DMS114 treated with DMSO at 0.1 percent for 48 hours (cell line): ENCODE data around the gene SPAG17.

Experiments used
- DNase-seq: peaks from one replicate; lab custom pipeline; 2025; ENCODE audit not compliant: unreplicated experiment; lab: John Stamatoyannopoulos, UW

The SPAG17 gene

GRCh38 chr1:118081387-118081786 lies 103.6 kb downstream of the SPAG17 start:
- no peak for DNase-seq

DNA sequence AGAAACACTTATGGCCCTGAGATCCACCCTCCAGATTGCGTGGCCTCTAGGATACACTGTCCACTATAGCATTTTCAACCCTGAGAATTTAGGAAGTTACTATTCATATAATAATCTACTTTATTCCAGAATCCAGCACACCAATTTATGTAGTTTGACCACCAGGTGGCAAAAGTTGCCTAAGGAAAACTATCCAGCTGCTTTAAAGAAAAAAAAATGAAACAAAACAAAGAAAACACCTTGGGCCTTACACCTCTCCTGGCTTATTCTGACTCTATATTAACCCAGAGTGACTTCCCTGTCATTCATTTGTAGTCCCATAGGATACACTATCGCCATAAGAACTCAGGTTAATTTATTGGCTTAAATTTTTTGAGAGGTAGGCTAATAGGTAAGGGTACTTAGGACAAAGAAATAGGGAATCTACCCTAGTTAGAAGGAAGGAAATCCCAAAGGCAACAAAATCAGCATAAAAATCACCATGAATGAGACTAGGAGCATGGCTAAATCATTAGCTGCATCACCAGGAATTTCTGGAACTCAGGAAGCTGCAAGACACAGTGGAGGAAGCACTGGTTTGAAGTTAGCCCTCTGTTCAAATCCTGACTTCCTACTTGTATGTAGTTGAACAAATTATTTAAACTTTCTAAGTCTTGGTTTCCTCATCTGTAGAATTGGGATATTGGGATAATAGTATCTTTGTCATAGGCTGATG lies 107.5 kb downstream of the SPAG17 start:
- peak; percentile 27 for DNase-seq

GRCh38 chr1:118075116-118075515 lies 109.9 kb downstream of the SPAG17 start:
- no peak for DNase-seq

GRCh38 chr1:118073648-118074435 lies 111.2 kb downstream of the SPAG17 start:
- no peak for DNase-seq

DNA sequence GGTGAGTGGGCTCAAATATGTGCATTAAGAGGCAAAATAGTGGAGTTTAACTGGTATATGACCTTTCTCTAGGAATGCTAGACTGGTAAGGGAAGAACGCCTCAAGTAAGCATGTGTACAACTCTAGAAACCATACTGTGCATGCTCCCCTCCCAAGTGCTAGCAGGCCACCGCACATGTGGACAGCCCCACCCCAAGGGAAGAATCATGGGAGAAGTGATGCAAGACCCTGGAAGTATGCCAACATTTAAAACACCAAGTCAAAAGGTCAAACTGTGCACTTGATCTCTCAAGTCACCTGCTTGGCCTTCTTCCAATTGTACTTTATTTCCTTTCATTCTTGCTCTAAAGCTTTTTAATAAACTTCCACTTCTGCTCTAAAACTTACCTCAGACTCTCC lies 135.0 kb downstream of the SPAG17 start:
- DNase-seq, result no peak

- DNase-seq, result no peak
These were observed 137.3 kb downstream of the SPAG17 start for GRCh38 chr1:118047650-118048224.

DNA sequence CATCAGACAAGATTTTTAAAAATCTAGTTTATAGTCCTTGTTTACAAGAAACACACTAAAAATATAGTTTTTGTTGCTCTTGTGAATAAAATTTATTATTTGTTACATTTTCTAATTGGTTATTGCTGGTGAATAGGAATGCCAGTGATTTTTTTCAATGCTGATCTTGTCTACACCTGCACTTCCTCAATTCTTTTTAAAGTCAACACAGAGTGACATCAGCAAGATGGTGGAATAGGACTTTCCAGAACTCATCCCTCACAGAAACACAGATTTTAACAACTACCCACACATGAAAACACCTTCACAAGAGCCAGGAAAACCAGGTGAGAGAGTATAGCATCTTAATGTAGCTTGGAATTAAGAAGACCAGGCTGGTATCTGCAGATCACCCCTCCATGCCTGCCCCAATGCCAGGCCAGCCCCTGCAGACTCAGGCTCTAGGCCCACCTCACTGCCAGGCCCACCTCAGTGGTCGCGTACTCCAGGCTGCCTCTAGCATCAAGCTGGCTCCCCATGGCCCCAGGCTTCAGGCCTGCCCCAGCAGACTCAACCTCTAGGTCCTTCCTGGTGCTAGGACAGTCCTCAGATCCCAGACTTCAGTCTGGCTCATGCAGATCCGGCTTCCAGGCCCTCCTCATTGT lies 137.9 kb downstream of the SPAG17 start:
- no peak for DNase-seq

DNA sequence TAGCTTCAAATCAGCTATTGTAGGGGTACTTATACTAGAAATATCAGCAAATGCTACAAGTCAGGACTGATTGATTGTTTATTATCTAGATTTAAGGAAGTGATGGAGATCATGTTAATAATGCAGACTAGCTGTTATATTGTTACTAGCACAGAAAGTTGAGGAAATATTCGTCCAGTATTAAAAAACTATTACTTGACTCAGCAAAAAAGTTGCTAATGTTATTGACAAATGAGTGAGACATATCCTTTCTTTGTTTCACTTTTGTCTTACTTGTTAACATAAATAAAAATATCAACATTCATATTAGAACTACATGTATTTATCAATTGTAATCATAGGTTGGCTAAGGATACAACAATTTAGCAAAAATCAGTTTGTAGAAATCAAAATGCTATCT lies 141.4 kb downstream of the SPAG17 start:
- DNase-seq, result no peak

DNA sequence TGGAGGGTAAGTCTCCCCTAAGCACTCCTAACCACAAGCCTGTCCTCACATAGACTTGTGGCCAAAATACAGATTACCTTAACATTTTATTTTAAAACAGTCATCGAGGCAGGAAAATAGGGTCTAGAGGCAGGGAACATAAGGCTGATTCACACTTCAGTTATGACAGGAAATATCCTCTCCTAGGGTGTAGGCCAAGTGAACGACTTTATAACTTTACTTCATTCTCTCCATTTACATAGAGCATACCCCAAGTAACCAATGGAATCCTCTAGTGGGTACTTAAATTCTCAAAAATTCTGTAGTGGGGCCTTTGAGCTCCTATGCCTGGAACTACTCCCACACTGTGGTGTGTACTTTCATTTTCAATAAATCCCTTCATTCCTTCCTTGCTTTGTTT lies 142.5 kb downstream of the SPAG17 start:
- no peak for DNase-seq

DNA sequence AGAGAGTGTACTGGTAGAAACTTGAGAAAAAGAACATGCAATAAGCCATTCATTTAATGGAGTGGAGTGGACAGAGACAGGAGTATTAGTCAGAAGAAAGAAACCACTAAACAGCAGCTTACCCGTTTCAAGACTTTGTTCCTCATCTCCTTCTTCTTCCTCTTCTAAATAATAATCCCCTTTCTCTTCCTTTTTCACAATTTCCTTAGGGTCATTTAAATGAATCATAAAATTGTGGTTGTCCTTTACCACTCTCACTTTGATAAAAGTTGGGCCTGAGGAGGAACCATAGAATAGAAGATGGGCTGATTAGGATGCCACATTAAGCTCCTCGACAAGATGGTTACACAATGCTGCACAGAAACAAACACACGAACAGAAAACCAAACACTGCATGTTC lies 145.9 kb downstream of the SPAG17 start:
- no peak for DNase-seq

- no peak for DNase-seq
These were observed 152.1 kb downstream of the SPAG17 start for GRCh38 chr1:118032883-118033282.

DNA sequence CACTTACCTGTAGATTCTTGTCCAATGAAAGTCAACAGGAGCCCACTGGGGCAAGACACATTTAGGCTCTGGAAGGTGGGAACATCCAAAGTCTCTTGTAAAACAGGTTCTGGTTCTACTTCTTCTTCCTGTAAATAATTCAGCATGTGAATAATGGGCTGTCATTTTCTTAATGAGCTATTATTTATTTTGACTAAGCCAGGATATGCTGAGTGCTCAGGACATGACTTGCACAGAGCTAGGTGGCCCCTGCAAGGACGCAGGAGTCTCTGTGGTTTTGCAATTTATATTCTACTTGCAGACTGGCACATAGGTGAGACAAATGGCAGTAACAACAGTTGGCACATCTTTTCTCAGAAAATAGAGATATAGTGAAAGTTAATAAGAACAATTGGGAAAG lies 156.8 kb downstream of the SPAG17 start:
- no peak for DNase-seq

DNA sequence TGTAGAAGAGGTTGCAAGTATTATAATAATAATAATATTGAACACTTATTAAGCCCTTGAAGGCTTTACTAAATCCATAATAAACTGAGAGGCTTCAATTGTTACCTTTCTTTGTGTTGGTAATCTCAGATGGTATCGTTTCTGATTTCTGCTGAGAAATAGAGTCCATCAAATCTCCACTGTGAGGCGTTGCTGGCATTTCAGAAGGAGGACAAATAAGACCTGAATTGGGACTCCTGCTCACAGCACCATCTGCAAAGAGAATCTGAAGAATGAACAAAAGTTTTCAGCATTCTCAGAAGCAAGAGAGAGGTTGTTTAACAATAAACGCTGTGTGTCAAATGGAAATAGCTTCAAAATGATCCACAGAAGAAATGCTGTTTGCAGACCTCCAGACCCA lies 161.8 kb downstream of the SPAG17 start:
- DNase-seq, result no peak

GRCh38 chr1:118021668-118022067 lies 163.4 kb downstream of the SPAG17 start:
- DNase-seq, result no peak

GRCh38 chr1:118018060-118018459 lies 167.0 kb downstream of the SPAG17 start:
- DNase-seq, result no peak

GRCh38 chr1:118013938-118014337 lies 171.1 kb downstream of the SPAG17 start:
- no peak for DNase-seq

DNA sequence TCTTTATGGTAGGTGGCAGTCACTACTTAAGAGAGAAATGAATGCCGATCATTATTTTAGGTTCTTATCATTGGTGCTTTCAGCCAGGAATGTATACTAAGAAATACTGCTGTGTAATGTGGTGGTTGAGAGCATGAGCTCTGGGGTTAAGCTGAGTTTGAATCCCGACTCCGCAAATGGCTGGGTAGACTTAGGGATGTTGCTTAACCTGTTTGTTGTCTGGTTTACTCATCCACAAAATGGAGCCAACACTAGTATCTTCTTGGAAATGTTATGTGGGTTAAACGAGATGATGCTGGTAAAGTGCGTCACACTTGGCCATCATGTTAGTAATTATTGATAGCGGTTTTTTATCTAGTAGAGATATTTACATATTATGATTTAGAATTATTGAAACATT lies 171.7 kb downstream of the SPAG17 start:
- DNase-seq, result no peak

DNA sequence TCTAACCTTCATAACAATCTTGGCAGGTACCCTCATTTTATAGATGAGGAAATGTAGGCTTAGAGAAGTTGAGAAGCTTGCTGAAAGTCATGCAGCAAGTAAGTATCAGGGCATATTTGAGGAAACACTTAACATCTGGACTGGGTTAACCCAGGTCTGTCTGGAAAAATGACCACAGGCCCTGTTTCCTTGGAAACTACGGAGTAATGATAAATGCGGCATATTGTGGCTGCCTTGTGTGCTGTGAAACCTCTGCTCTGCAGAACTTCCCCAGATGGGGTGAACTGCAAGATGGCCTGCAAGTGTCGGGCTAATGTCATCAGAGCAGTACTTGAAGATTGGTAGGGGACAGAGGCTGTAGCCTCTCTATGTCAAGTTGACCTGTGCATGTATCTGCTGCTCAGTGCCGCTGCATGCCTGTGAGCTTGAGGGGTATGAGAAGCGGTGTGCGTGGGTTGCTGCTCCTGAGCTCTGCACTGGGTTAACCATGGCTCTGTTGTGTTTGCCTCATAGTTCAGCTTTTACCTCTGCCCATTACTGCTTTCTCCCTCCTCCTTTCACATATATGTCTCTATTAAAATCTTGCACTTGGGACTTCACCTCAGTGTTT lies 172.4 kb downstream of the SPAG17 start:
- no peak for DNase-seq

DNA sequence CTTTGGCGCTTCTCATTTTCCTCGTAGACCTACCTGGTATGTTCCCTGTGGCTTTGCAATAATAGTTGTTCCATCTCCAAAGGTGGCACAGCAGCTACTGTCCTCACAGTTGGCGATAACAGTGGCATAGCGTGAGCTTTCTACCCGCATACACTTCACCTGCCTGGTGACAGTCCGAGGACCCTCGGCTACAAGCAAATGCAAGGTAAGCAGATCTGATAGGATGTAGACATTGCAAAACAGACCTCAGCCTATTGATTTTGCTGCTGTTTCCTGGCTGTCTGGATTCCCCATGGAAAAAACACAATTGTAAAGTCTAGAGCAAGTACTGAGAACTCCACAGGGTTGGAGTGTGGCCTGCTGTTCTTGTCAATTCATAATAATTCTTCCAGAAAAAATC lies 177.0 kb downstream of the SPAG17 start:
- no peak for DNase-seq

DNA sequence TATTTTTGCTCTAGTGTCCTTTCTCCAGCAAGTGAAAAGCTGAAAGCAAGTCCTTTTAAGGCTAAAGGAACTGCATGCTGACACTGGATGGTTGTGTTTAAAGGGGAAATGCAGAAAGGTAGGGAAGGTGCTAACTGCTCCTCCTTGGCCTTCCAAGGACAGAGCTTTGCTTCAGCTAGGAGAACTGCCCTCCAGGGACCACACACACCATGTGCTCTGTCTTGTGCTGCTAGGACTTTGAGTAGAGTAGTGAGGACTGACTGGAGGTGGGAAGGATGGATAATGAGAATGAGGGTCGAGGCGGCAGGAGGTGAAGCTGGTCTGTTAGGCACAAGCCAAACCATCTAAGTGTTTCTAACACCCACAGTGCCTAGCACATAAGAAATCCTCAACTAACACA lies 177.6 kb downstream of the SPAG17 start:
- no peak for DNase-seq

DNA sequence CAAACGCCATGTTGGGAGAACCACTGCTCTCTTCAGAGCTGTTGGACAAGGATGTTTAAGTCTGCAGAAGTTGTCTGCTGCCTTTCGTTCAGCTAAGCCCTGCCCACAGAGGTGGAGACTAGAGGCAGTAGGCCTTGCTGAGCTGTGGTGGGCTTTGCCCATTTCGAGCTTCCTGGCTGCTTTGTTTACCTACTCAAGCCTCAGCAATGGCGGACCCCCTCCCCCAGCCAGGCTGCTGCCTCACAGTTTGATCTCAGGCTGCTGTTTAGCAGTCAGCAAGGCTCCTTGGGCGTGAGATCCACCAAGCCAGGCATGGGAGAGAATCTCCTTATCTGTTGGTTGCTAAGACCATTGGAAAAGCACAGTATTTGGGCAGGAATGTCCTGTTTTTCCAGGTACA lies 180.7 kb downstream of the SPAG17 start:
- no peak for DNase-seq
